Panc1 (cell line): Measurements from ENCODE around the gene NACC1. TPM values are rescaled to one million over a fixed set of nuclear protein-coding genes. Genes with fewer than 3 reads are reported as not detected.

Experiments used
- ATAC-seq: fragments of 200-7000 bp; cut with Tn5 transposase; 2 replicates; pipeline ENCODE4 v1.9.1; 2020; ENCODE audit warnings: mild to moderate bottlenecking, moderate library complexity
- BruUV-seq: library from RNA; stranded (reverse); fragments of 400-500 nt; replicated peaks from 2 replicates; lab custom pipeline; 2021; lab: Mats Ljungman, UMichigan
- CTCF ChIA-PET: fragments of 300-600 bp; sonication (Branson Sonifier 250); formaldehyde crosslinking; loops from one replicate; lab custom pipeline; 2022; ENCODE audit warnings: antibody characterized with exemption; lab: Charles Lee
- POLR2A ChIA-PET: fragments of 300-600 bp; sonication (Branson Sonifier 250); formaldehyde crosslinking; loops from one replicate; lab custom pipeline; 2022; ENCODE audit warnings: antibody characterized with exemption; lab: Charles Lee
- DNase-seq: peaks from one replicate; pipeline ENCODE4 v3.0.0-alpha.2; 2010; ENCODE audit warnings: low read depth, low spot score
- H3K27ac ChIP-seq: 2 replicates; pipeline ENCODE4 v1.5.1; 2011; ENCODE audit warnings: mild to moderate bottlenecking, low read length, inconsistent platforms
- H3K27me3 ChIP-seq: fragments of 200-500 bp; sonication (Bioruptor generic); 2 replicates; pipeline ENCODE4 v1.6.0; 2014; ENCODE audit warnings: low read length, inconsistent platforms; ENCODE audit not compliant: control insufficient read depth, insufficient read depth
- H3K36me3 ChIP-seq: fragments of 200-500 bp; sonication (Bioruptor generic); 2 replicates; pipeline ENCODE4 v1.5.1; 2014; ENCODE audit warnings: inconsistent platforms, mild to moderate bottlenecking, low read length, moderate library complexity; ENCODE audit not compliant: control insufficient read depth, insufficient read depth
- H3K4me1 ChIP-seq: 2 replicates; pipeline ENCODE4 v1.5.1; 2011; ENCODE audit warnings: inconsistent platforms, mild to moderate bottlenecking, low read length, moderate library complexity; ENCODE audit not compliant: control insufficient read depth, insufficient read depth
- H3K4me3 ChIP-seq, 2 experiments: 2 replicates each; pipeline ENCODE4 v1.5.1; 2011 to 2012; ENCODE audit warnings: low read depth in 2 of 2, low read length in 2 of 2, mild to moderate bottlenecking in 2 of 2, inconsistent platforms in 1 of 2, moderate library complexity in 1 of 2
- H3K9me3 ChIP-seq: fragments of 200-500 bp; sonication (Bioruptor generic); 2 replicates; pipeline ENCODE4 v1.5.1; 2014; ENCODE audit warnings: low read depth, mild to moderate bottlenecking, inconsistent platforms, low read length, moderate library complexity; ENCODE audit not compliant: control insufficient read depth, insufficient read depth
- POLR2AphosphoS5 ChIP-seq: IDR thresholded peaks from 2 replicates; pipeline ENCODE4 v1.6.1; 2012; ENCODE audit warnings: mild to moderate bottlenecking, low read depth, low read length, moderate library complexity
- REST ChIP-seq, 2 experiments: IDR thresholded peaks; 2 replicates each; pipeline ENCODE4 v1.6.1; 2011 to 2012; ENCODE audit warnings: low read depth in 2 of 2, control low read depth in 1 of 2, low read length in 1 of 2, mild to moderate bottlenecking in 1 of 2, moderate library complexity in 1 of 2; ENCODE audit not compliant: insufficient read depth in 1 of 2
- SIN3A ChIP-seq: IDR thresholded peaks from 2 replicates; pipeline ENCODE4 v1.6.1; 2012; ENCODE audit warnings: low read depth, mild to moderate bottlenecking, low read length, moderate library complexity, borderline replicate concordance; ENCODE audit not compliant: insufficient read depth
- TCF7L2 ChIP-seq: IDR thresholded peaks from 2 replicates; pipeline ENCODE4 v1.6.1; 2011; ENCODE audit warnings: mild to moderate bottlenecking, low read depth, low read length, inconsistent platforms
- in situ Hi-C: cut with HindIII; loops from 2 replicates; pipeline ENCODE4 v1.10.0; 2016; ENCODE audit warnings: low sequenced_read_pairs, low pct_unique_long_range_greater_than_20kb
- intact Hi-C: fragments of 100-400 bp; cut with micrococcal nuclease; formaldehyde crosslinking; loops from one replicate; pipeline ENCODE4 v1.10.0; 2022; ENCODE audit not compliant: unreplicated experiment
- total RNA-seq: library from RNA; stranded (reverse); gene quantifications from one replicate; pipeline ENCODE4 v1.2.1, GENCODE V29; 2021; ENCODE audit not compliant: unreplicated experiment
- TF ChIP-seq, protein P1 (sequence below): fragments of 450-650 bp; IDR thresholded peaks from 2 replicates; pipeline ENCODE4 v1.5.1; 2017; ENCODE audit warnings: mild to moderate bottlenecking

The NACC1 gene
- total RNA-seq, 1 experiment from 2014 or later = 129 TPM

GRCh38 chr19:13087295-13087694, 30.8 kb upstream of the NACC1 start:
- Histone ChIP-seq H3K36me3 (no peaks in the 10 kb centered on the region; the same call in 1 of the 2 replicates), H3K9me3 (no peaks in the 10 kb centered on the region), H3K27me3 (no peaks in the 10 kb centered on the region), H3K27ac (no peak overlapping the region), H3K4me3 (no peak overlapping the region), H3K4me1 (peaks cover 12% of the 10 kb centered on the region)
- DNase-seq (no peak), ATAC-seq (no peak)
- no peak for TF ChIP-seq SIN3A
- no peak for TF ChIP-seq REST (IDR thresholded peaks at IDR 0.05; ENCODE audit: insufficient read depth in 1 of 2, low read depth in 2 of 2, low read length in 1 of 2)
- TF ChIP-seq TCF7L2 = no peak
- intact Hi-C loops = no loop called here
- CTCF ChIA-PET = no interaction called here
- BruUV-seq = no TSS peak
- in situ Hi-C loops = no loop called here
- POLR2A ChIA-PET = no interaction called here

DNA sequence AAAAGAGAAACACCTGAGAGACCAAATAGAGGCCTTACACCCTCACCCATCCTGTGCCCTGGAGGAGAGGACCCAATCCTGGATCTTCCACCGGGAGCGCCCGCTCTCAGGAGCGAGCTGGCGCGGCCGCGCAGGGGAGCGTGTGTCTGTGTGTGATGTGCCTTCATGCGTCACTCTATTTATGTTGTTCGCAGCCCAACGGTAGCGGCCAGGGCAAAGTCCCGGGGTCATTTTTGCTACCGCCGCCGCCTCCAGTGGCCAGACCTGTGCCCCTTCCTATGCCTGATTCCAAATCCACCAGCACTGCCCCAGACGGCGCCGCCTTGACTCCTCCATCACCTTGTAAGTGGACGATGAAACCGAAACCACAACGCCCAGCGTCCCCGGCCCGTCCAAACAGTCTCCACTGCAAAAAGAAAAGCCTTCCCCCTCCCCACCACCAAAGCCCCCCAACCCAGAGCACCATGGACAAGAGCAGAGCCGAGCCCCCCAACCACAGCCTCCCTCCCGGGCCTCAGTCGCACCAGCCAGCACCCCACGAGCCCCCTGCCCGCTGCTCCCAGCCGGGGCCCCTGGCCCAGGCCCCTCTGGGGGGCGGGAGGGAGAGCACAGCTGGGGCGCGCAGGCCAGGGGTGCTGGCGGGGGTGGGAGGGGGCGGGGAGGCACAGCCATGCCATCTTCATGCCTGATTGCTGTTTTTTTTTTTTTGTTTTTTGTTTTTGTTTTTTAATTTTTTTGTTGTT, 30.1 kb upstream of the NACC1 start:
- H3K36me3 ChIP-seq = no peaks in the 10 kb centered on the region; the same call in 1 of the 2 replicates
- in situ Hi-C loops = no loop called here
- TF ChIP-seq REST (IDR thresholded peaks at IDR 0.05; ENCODE audit: insufficient read depth in 1 of 2, low read depth in 2 of 2, low read length in 1 of 2) (no peak), POLR2AphosphoS5 (no peak; the same call in 1 of the 2 replicates), SIN3A (no peak)
- TF ChIP-seq, protein P1, sequence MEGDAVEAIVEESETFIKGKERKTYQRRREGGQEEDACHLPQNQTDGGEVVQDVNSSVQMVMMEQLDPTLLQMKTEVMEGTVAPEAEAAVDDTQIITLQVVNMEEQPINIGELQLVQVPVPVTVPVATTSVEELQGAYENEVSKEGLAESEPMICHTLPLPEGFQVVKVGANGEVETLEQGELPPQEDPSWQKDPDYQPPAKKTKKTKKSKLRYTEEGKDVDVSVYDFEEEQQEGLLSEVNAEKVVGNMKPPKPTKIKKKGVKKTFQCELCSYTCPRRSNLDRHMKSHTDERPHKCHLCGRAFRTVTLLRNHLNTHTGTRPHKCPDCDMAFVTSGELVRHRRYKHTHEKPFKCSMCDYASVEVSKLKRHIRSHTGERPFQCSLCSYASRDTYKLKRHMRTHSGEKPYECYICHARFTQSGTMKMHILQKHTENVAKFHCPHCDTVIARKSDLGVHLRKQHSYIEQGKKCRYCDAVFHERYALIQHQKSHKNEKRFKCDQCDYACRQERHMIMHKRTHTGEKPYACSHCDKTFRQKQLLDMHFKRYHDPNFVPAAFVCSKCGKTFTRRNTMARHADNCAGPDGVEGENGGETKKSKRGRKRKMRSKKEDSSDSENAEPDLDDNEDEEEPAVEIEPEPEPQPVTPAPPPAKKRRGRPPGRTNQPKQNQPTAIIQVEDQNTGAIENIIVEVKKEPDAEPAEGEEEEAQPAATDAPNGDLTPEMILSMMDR = no peak
- no peaks in the 10 kb centered on the region for H3K9me3 ChIP-seq
- no peaks in the 10 kb centered on the region for H3K27me3 ChIP-seq
- peaks cover 18% of the 10 kb centered on the region for H3K4me1 ChIP-seq
- intact Hi-C loops = no loop called here
- CTCF ChIA-PET = no interaction called here
- H3K27ac ChIP-seq = no peak overlapping the region
- no peak overlapping the region for H3K4me3 ChIP-seq
- no peak for DNase-seq
- POLR2A ChIA-PET = no interaction called here
- BruUV-seq = no TSS peak
- ATAC-seq = no peak
